ENCODE measurements around the gene C1GALT1C1L.
"Not testable (repeated sequence)": the region's sequence is repeated elsewhere in the genome, so short reads cannot be mapped to it uniquely, and the experiment has no call there.

Gene C1GALT1C1L

DNA sequence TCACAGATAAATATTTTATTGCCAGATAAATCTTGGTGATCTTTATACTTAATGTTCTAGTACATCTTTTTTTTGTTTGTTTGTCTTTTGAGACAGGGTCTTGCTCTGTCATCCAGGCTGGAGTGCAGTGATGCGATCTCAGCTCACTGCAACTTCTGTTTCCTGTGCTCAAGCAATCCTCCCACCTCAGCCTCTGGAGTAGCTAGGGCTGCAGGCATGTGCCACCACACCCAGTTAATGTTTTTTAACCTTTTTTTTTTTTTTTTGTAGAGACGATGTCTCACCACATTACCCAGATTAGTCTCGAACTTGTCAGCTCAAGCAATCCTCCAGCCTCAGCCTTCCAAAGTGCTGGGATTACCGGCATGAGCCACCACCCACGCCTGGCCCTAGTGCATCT lies 9.1 kb upstream of the C1GALT1C1L start:
- no peak for DNase-seq
- Mint-ChIP-seq H3K9me3 (no peaks in the 10 kb centered on the region), H3K36me3 (ENCODE audit: low read depth) (no peaks in the 10 kb centered on the region), H3K4me3 (no peak overlapping the region), H3K27me3 (ENCODE audit: low read depth, poor library complexity) (peaks cover 7% of the 10 kb centered on the region), H3K27ac (no peak overlapping the region), H3K4me1 (no peaks in the 10 kb centered on the region)
- TF ChIP-seq CTCF (IDR thresholded peaks at IDR 0.05), result no peak

GRCh38 chr2:43677783-43678182 lies 1.6 kb upstream of the C1GALT1C1L start:
- H3K9me3 Mint-ChIP-seq, result peaks cover 14% of the 10 kb centered on the region
- DNase-seq; H3K36me3 Mint-ChIP-seq (ENCODE audit: low read depth); H3K27ac Mint-ChIP-seq; H3K27me3 Mint-ChIP-seq (ENCODE audit: low read depth, poor library complexity); H3K4me3 Mint-ChIP-seq; H3K4me1 Mint-ChIP-seq: not testable (repeated sequence)

DNA sequence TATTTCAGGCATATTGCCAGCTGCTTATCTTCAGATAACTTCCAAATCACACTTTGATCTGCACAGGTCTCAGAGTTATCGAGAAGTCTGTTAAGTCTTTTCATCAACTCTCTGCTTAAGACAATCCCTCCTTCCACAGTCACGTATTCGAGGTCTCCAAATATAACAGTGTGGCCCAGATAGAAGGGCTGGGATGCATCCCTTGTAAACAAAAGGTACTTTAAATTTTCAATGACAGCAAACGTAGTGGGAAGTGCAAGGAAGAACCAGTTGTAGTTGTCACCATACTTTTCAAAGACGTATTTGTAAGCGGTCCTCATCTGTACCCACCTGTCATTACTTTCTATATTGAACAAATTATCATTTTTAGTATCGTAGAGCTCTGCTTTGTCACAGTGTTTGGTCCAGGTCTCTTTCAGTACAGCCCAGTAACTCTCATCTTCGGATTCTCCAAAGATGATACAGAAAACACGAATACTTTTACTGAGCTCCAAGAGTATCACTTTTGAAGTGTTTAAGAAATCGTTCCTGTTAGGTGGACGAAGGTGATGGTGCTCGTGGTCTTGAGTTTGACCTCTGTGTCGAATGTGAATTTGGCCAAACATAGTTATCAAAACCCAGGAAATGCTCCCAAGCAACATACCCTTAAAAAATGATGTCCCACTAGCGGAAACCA lies 445 bp downstream of the C1GALT1C1L start:
- Mint-ChIP-seq H3K9me3 (peaks cover 25% of the 10 kb centered on the region), H3K27me3 (ENCODE audit: low read depth, poor library complexity) (peaks cover 4% of the 10 kb centered on the region), H3K4me1 (no peaks in the 10 kb centered on the region), H3K36me3 (ENCODE audit: low read depth) (no peaks in the 10 kb centered on the region), H3K27ac (no peak overlapping the region), H3K4me3 (no peak overlapping the region)
- no peak for DNase-seq
- no peak for TF ChIP-seq CTCF (IDR thresholded peaks at IDR 0.05)

DNA sequence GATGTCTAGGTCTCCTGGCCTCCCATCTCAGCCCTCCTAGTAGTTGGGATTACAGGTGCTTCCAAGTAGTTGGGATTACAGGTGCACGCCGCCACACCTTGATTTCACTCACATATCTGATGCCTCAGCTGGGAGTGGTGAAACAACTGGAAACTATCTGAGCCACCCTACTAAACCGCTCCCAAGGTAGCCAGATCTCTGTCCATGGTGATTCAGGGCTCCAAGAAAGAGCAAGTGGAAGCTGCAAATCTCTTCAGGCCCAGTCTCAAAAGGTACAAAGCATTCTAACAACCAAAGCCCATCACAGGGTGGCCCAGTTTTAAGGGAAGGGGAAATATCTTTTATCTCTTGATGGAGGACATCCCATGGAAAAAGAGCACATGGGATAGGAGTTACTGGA lies 19.0 kb downstream of the C1GALT1C1L start:
- no peak for TF ChIP-seq CTCF (IDR thresholded peaks at IDR 0.05)
- peaks cover 4% of the 10 kb centered on the region for H3K27me3 Mint-ChIP-seq (ENCODE audit: low read depth, poor library complexity)
- no peak overlapping the region for H3K4me3 Mint-ChIP-seq
- no peaks in the 10 kb centered on the region for H3K4me1 Mint-ChIP-seq
- no peaks in the 10 kb centered on the region for H3K36me3 Mint-ChIP-seq (ENCODE audit: low read depth)
- no peak for DNase-seq
- peaks cover 6% of the 10 kb centered on the region for H3K9me3 Mint-ChIP-seq
- no peak overlapping the region for H3K27ac Mint-ChIP-seq

GRCh38 chr2:43653506-43653905 lies 22.7 kb downstream of the C1GALT1C1L start:
- H3K4me1 Mint-ChIP-seq, result no peaks in the 10 kb centered on the region
- no peak for DNase-seq
- H3K36me3 Mint-ChIP-seq (ENCODE audit: low read depth), result no peaks in the 10 kb centered on the region
- H3K4me3 Mint-ChIP-seq, result no peak overlapping the region
- no peak for TF ChIP-seq CTCF (IDR thresholded peaks at IDR 0.05)
- H3K27ac Mint-ChIP-seq, result no peak overlapping the region
- no peaks in the 10 kb centered on the region for H3K9me3 Mint-ChIP-seq
- peaks cover 4% of the 10 kb centered on the region for H3K27me3 Mint-ChIP-seq (ENCODE audit: low read depth, poor library complexity)

- Mint-ChIP-seq H3K4me3 (no peak overlapping the region), H3K4me1 (no peaks in the 10 kb centered on the region), H3K27me3 (ENCODE audit: low read depth, poor library complexity) (peaks cover 4% of the 10 kb centered on the region), H3K9me3 (no peaks in the 10 kb centered on the region), H3K36me3 (ENCODE audit: low read depth) (no peaks in the 10 kb centered on the region), H3K27ac (no peak overlapping the region)
- no peak for DNase-seq
- TF ChIP-seq CTCF (IDR thresholded peaks at IDR 0.05), result no peak
These were observed 27.1 kb downstream of the C1GALT1C1L start for GRCh38 chr2:43648994-43649701.
